ENCODE measurements around the gene DNAJC13.

- TF ChIP-seq CTCF (IDR thresholded peaks at IDR 0.05 in 8 of 11, conservative IDR thresholded peaks at IDR 0.05 in 3 of 11) (no peak), POLR2A (IDR thresholded peaks at IDR 0.05) (no peak)
Observed at GRCh38 chr3:132456136-132456535, 38.8 kb downstream of the DNAJC13 start.
